IMR-90 (cell line): ENCODE measurements around the gene CLHC1. TPM values are rescaled to one million over a fixed set of nuclear protein-coding genes. Genes with fewer than 3 reads are reported as not detected.

Source experiments
- ATAC-seq: fragments of 200-7000 bp; cut with Tn5 transposase; 2 replicates; pipeline ENCODE4 v1.9.1; 2020; ENCODE audit warnings: low read depth, mild to moderate bottlenecking, moderate library complexity
- BruUV-seq: library from RNA; stranded (reverse); fragments of 400-500 nt; replicated peaks from 2 replicates; lab custom pipeline; 2021; lab: Mats Ljungman, UMichigan
- CTCF ChIA-PET: fragments of 300-600 bp; formaldehyde crosslinking; extraction: SDS; loops from one replicate; lab custom pipeline; 2021; ENCODE audit warnings: antibody characterized with exemption; lab: Yijun Ruan, JAX
- POLR2A ChIA-PET: fragments of 300-600 bp; sonication (Branson Sonifier 250); formaldehyde crosslinking; loops from one replicate; lab custom pipeline; 2022; ENCODE audit warnings: antibody characterized with exemption; ENCODE audit not compliant: unreplicated experiment; lab: Charles Lee
- DNase-seq: peaks from one replicate; pipeline ENCODE4 v3.0.0; 2013
- H2AFZ ChIP-seq: replicated peaks from 2 replicates; pipeline ENCODE3; 2013; ENCODE audit warnings: low read length, mild to moderate bottlenecking; ENCODE audit not compliant: poor library complexity
- H2AK5ac ChIP-seq: 2 replicates; pipeline ENCODE4 v1.6.1; 2013; ENCODE audit warnings: low read depth, low read length, inconsistent platforms
- H2AK9ac ChIP-seq: replicated peaks from 2 replicates; pipeline ENCODE3; 2013; ENCODE audit warnings: mild to moderate bottlenecking, low read depth, low read length, moderate library complexity; ENCODE audit not compliant: poor library complexity
- H2BK120ac ChIP-seq: 2 replicates; pipeline ENCODE4 v1.6.1; 2013; ENCODE audit warnings: low read depth, low read length, inconsistent platforms
- H2BK15ac ChIP-seq: 3 replicates; pipeline ENCODE4 v1.6.1; 2013; ENCODE audit warnings: low read depth, low read length, inconsistent platforms
- H2BK20ac ChIP-seq: 2 replicates; pipeline ENCODE4 v1.6.1; 2013; ENCODE audit warnings: low read depth, mild to moderate bottlenecking, inconsistent platforms, low read length, moderate library complexity
- H2BK5ac ChIP-seq: 2 replicates; pipeline ENCODE4 v1.6.1; 2013; ENCODE audit warnings: mild to moderate bottlenecking, low read depth, low read length, inconsistent platforms; ENCODE audit not compliant: poor library complexity, severe bottlenecking
- H3K14ac ChIP-seq: replicated peaks from 2 replicates; pipeline ENCODE4 v1.6.1; 2013; ENCODE audit warnings: low read depth, low read length, inconsistent platforms
- H3K18ac ChIP-seq: 2 replicates; pipeline ENCODE4 v1.6.1; 2013; ENCODE audit warnings: low read depth, low read length, control low read depth
- H3K23ac ChIP-seq: 2 replicates; pipeline ENCODE4 v1.6.1; 2013; ENCODE audit warnings: low read depth, low read length, inconsistent platforms
- H3K27ac ChIP-seq: 2 replicates; pipeline ENCODE4 v1.5.1; 2013; ENCODE audit warnings: mild to moderate bottlenecking, control low read depth, low read length; ENCODE audit not compliant: insufficient read depth
- H3K27me3 ChIP-seq: 2 replicates; pipeline ENCODE4 v1.6.1; 2013; ENCODE audit warnings: low read length; ENCODE audit not compliant: control insufficient read depth, insufficient read depth
- H3K36me3 ChIP-seq: 2 replicates; pipeline ENCODE4 v1.6.1; 2013; ENCODE audit warnings: low read length, mixed read lengths; ENCODE audit not compliant: control insufficient read depth, insufficient read depth
- H3K4ac ChIP-seq: 2 replicates; pipeline ENCODE4 v1.6.1; 2013; ENCODE audit warnings: low read depth, low read length, inconsistent platforms
- H3K4me1 ChIP-seq: 2 replicates; pipeline ENCODE4 v1.6.1; 2013; ENCODE audit warnings: low read length, mixed read lengths; ENCODE audit not compliant: control insufficient read depth, insufficient read depth
- H3K4me2 ChIP-seq: 2 replicates; pipeline ENCODE4 v1.6.1; 2013; ENCODE audit warnings: low read depth, mild to moderate bottlenecking, control low read depth, low read length, moderate library complexity
- H3K4me3 ChIP-seq: 2 replicates; pipeline ENCODE4 v1.5.1; 2013; ENCODE audit warnings: low read depth, mild to moderate bottlenecking, control low read depth, low read length, moderate library complexity; ENCODE audit not compliant: insufficient read depth
- H3K56ac ChIP-seq: 2 replicates; pipeline ENCODE4 v1.6.1; 2013; ENCODE audit warnings: low read length, inconsistent platforms; ENCODE audit not compliant: insufficient read depth; ENCODE audit errors: extremely low read depth
- H3K79me1 ChIP-seq, 2 experiments: 2 replicates each; pipeline ENCODE4 v1.6.1; 2013; ENCODE audit warnings: low read length in 2 of 2, inconsistent platforms in 1 of 2, low read depth in 1 of 2
- H3K9ac ChIP-seq: 2 replicates; pipeline ENCODE4 v1.6.1; 2013; ENCODE audit warnings: low read depth, low read length, control low read depth
- H3K9me1 ChIP-seq: 2 replicates; pipeline ENCODE4 v1.6.1; 2013; ENCODE audit warnings: low read length, inconsistent platforms; ENCODE audit not compliant: insufficient read depth
- H3K9me3 ChIP-seq: 2 replicates; pipeline ENCODE4 v1.6.1; 2013; ENCODE audit warnings: low read length; ENCODE audit not compliant: control insufficient read depth, insufficient read depth
- H4K20me1 ChIP-seq: 2 replicates; pipeline ENCODE4 v1.6.1; 2013; ENCODE audit warnings: low read length, inconsistent platforms; ENCODE audit not compliant: insufficient read depth
- H4K5ac ChIP-seq: 2 replicates; pipeline ENCODE4 v1.6.1; 2013; ENCODE audit warnings: mild to moderate bottlenecking, low read depth, low read length, control low read depth
- H4K8ac ChIP-seq, 2 experiments: 2 replicates each; pipeline ENCODE4 v1.6.1; 2013; ENCODE audit warnings: low read depth in 2 of 2, low read length in 2 of 2, control low read depth in 1 of 2, inconsistent platforms in 1 of 2
- H4K91ac ChIP-seq: 2 replicates; pipeline ENCODE4 v1.6.1; 2013; ENCODE audit warnings: low read depth, low read length, inconsistent platforms; ENCODE audit not compliant: insufficient read depth
- BHLHE40 ChIP-seq: fragments of 150-350 bp; IDR thresholded peaks from 2 replicates; pipeline ENCODE4 v1.6.1; 2016; ENCODE audit warnings: mild to moderate bottlenecking, low read depth, low read length
- MXI1 ChIP-seq: IDR thresholded peaks from 2 replicates; pipeline ENCODE4 v1.6.1; 2012; ENCODE audit warnings: low read depth, mild to moderate bottlenecking, low read length, moderate library complexity, borderline replicate concordance
- POLR2A ChIP-seq: IDR thresholded peaks from 2 replicates; pipeline ENCODE4 v1.6.1; 2012; ENCODE audit warnings: mild to moderate bottlenecking, low read depth, low read length
- RAD21 ChIP-seq: IDR thresholded peaks from 2 replicates; pipeline ENCODE4 v1.6.1; 2012; ENCODE audit warnings: low read length, improper control_type of control experiment
- RCOR1 ChIP-seq: IDR thresholded peaks from 2 replicates; pipeline ENCODE4 v1.6.1; 2012; ENCODE audit warnings: mild to moderate bottlenecking, low read length, improper control_type of control experiment; ENCODE audit not compliant: insufficient replicate concordance
- RFX5 ChIP-seq: IDR thresholded peaks from 2 replicates; pipeline ENCODE4 v1.8.0; 2012; ENCODE audit warnings: low read depth, mild to moderate bottlenecking, low read length, moderate library complexity
- SMC3 ChIP-seq: fragments of 150-350 bp; IDR thresholded peaks from 2 replicates; pipeline ENCODE4 v1.6.1; 2016; ENCODE audit warnings: low read depth, mild to moderate bottlenecking, antibody characterized with exemption, low read length, moderate library complexity
- WGBS, 2 experiments: methylation state at CpG; one replicate each; pipeline versions ENCODE4 v1.1.5 to v1.1.7; 2013; ENCODE audit warnings: missing lambda C conversion rate in 2 of 2; ENCODE audit not compliant: insufficient read length in 1 of 2; ENCODE audit errors: extremely low coverage in 2 of 2; 5-methylcytosine and 5-hydroxymethylcytosine counted together
- dilution Hi-C: fragments of 300-500 bp; cut with HindIII; formaldehyde crosslinking; loops from one replicate; pipeline ENCODE4 v1.14.3; 2018; ENCODE audit warnings: low sequenced_read_pairs; ENCODE audit not compliant: unreplicated experiment
- in situ Hi-C: fragments of 300-500 bp; cut with MboI; formaldehyde crosslinking; loops from 3 replicates; pipeline ENCODE4 v1.14.3; 2019; ENCODE audit warnings: low sequenced_read_pairs, inconsistent platforms, mixed read lengths
- intact Hi-C: fragments of 100-400 bp; cut with micrococcal nuclease; formaldehyde crosslinking; loops from 2 replicates; pipeline ENCODE4 v1.10.0; 2022
- polyA plus RNA-seq, 3 experiments: library from polyadenylated mRNA; depleted of rRNA; stranded (reverse); fragments of >200 nt; gene quantifications; 2 replicates each; pipeline ENCODE4 v1.2.3, GENCODE V29; 2012; ENCODE audit warnings: low replicate concordance in 1 of 3
- total RNA-seq: library from RNA; depleted of rRNA; stranded (reverse); fragments of >200 nt; gene quantifications from 2 replicates; pipeline ENCODE4 v1.2.3, GENCODE V29; 2012
- TF ChIP-seq, protein P1 (sequence below): fragments of 150-350 bp; IDR thresholded peaks from 2 replicates; pipeline ENCODE4 v1.6.1; 2017; ENCODE audit warnings: mild to moderate bottlenecking, antibody characterized with exemption, low read length, low read depth
- TF ChIP-seq, protein P2 (sequence below): conservative IDR thresholded peaks from 2 replicates; pipeline ENCODE4 v1.5.1; 2012; ENCODE audit warnings: mild to moderate bottlenecking, low read depth, low read length, improper control_type of control experiment

Gene CLHC1
- total and polyA plus RNA-seq, 2 of the 4 experiments (the other 2 are of a cell fraction), result 2.3 to 5.3 TPM

DNA sequence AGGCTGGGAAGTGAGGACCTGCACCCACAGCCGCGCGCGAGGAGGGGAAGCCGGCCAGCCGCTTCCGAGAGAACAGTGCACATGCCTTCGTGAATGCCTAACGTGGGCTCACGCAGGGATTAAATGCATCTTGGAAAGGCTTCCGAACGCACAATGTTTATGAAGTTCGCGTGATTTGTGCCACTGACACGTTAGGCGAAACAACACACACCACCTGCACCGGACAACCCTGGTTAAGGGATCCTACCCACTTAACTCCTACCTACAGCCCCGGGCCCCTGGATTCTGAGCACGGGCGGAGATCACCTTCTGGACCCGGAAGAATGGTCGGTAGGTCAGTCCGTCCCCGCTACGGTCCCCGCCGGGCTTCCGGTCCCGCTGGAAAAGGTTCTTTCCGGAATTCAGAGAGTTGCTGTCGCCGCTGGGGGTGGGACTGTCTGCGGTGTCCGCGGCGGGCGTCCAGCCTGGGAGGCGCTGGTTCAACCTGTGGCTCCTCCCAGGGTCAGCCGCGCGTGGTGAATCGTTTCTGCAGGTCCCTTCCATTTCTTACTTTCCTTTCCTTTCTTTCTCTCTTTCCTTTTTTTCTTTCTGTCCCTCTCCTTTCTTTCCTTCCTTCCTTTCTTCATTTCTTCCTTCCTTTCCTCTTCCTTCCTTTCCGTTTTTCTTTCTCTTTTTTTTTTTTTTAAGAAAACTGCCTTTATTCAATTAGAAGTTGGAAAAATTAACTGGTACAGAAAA, 37.0 kb upstream of the CLHC1 start, which contains the start of gene MTIF2:
MTIF2 (minus strand) TSS at position 325 of the 738 bp plus-strand sequence. CDS start 5,373 bp downstream, outside the sequence.
- Histone ChIP-seq H3K14ac (peak within 1 kb of the TSS; percentile 98), H4K5ac (peak within 1 kb of the TSS; percentile 96), H3K4me1 (no peaks in the 10 kb centered on the region; the same call in 1 of the 2 replicates), H3K27me3 (no peaks in the 10 kb centered on the region), H4K20me1 (no peaks in the 10 kb centered on the region), H3K36me3 (peaks cover 3% of the 10 kb centered on the region; the same call in 1 of the 2 replicates), H3K4me2 (peak within 1 kb of the TSS; percentile 96), H3K9me3 (no peaks in the 10 kb centered on the region), H3K27ac (peak within 1 kb of the TSS; percentile 85), H2BK120ac (peak within 1 kb of the TSS; percentile 54; the same call in 1 of the 2 replicates), H3K9ac (peak within 1 kb of the TSS; percentile 97), H3K9me1 (no peaks in the 10 kb centered on the region), H4K8ac (peak within 1 kb of the TSS; percentile 96 to 98), H2AFZ (peak within 1 kb of the TSS; percentile 97), H2BK5ac (peak within 1 kb of the TSS; percentile 80), H3K18ac (peak within 1 kb of the TSS; percentile 60), H3K4me3 (peak within 1 kb of the TSS; percentile 74), H3K79me1 (peaks cover 8 to 14% of the 10 kb centered on the region in 2 experiments; a peak in 2 of 4 replicates), H2BK15ac (no peak within 1 kb of the TSS), H3K56ac (peak within 1 kb of the TSS; percentile 91), H3K23ac (peak within 1 kb of the TSS; percentile 99), H2BK20ac (peak within 1 kb of the TSS; percentile 41; the same call in 1 of the 2 replicates), H4K91ac (peak within 1 kb of the TSS; percentile 77), H2AK9ac (peak within 1 kb of the TSS; percentile 1), H2AK5ac (peak within 1 kb of the TSS; percentile 81), H3K4ac (peak within 1 kb of the TSS; percentile 94)
- TF ChIP-seq MXI1 (peak; percentile 3; the same call in 1 of the 2 replicates), BHLHE40 (peak; percentile 65; the same call in 1 of the 2 replicates), RCOR1 (no peak), RAD21 (peak; percentile 32), SMC3 (peak; percentile 11; the same call in 1 of the 2 replicates), RFX5 (no peak), POLR2A (peak; percentile 81)
- TF ChIP-seq, protein P1, sequence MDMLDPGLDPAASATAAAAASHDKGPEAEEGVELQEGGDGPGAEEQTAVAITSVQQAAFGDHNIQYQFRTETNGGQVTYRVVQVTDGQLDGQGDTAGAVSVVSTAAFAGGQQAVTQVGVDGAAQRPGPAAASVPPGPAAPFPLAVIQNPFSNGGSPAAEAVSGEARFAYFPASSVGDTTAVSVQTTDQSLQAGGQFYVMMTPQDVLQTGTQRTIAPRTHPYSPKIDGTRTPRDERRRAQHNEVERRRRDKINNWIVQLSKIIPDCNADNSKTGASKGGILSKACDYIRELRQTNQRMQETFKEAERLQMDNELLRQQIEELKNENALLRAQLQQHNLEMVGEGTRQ, result no peak
- TF ChIP-seq, protein P2, sequence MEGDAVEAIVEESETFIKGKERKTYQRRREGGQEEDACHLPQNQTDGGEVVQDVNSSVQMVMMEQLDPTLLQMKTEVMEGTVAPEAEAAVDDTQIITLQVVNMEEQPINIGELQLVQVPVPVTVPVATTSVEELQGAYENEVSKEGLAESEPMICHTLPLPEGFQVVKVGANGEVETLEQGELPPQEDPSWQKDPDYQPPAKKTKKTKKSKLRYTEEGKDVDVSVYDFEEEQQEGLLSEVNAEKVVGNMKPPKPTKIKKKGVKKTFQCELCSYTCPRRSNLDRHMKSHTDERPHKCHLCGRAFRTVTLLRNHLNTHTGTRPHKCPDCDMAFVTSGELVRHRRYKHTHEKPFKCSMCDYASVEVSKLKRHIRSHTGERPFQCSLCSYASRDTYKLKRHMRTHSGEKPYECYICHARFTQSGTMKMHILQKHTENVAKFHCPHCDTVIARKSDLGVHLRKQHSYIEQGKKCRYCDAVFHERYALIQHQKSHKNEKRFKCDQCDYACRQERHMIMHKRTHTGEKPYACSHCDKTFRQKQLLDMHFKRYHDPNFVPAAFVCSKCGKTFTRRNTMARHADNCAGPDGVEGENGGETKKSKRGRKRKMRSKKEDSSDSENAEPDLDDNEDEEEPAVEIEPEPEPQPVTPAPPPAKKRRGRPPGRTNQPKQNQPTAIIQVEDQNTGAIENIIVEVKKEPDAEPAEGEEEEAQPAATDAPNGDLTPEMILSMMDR, result 0 out of 2 replicates have a peak, but pooled peaks have one; percentile 11
- dilution Hi-C loops (no loop called here), intact Hi-C loops (loop anchor here (1.0 kb wide), 1 partner anchor 150 kb away; the partner anchor contains the start of gene CCDC88A), in situ Hi-C loops (no loop called here)
- POLR2A ChIA-PET, result no interaction called here
- DNase-seq (peak; percentile 91), ATAC-seq (peak; percentile 99)
- no TSS peak for BruUV-seq
- 0% methylated on average over 18 of the region's 43 CpGs; no CpG with 5 or more reads in 1 of the 2 experiments for WGBS, 2 experiments
- CTCF ChIA-PET, result no interaction called here
